Naive thymus-derived CD8-positive, alpha-beta T cell (primary cell): ENCODE data around the gene TRPV6. TPM values are rescaled to one million over a fixed set of nuclear protein-coding genes. Genes with fewer than 3 reads are reported as not detected.

ENCODE experiments used
- ATAC-seq, 2 donors: fragments of 150-1000 bp; cut with Tn5 transposase in 1 of 2; sonication (Bioruptor Pico), chemical (Tn5 transposase) in 1 of 2; 1 replicate in 1 of 2; 2 replicates in 1 of 2; pipeline ENCODE4 v1.10.0; 2021; ENCODE audit warnings: mild to moderate bottlenecking in 2 of 2, moderate library complexity in 2 of 2
- POLR2A ChIA-PET: fragments of 350-600 bp; sonication (Branson Sonifier 250); formaldehyde crosslinking; loops from one replicate; lab custom pipeline; 2021; ENCODE audit warnings: antibody characterized with exemption; lab: Charles Lee
- DNase-seq, 10 donors: peaks; one replicate each; pipeline versions ENCODE4 v3.0.0 to v3.0.0-alpha.2; 2020 to 2022
- H3K27ac Mint-ChIP-seq, 10 donors: one replicate each; pipeline ENCODE4 v1.8.0; 2020 to 2022; ENCODE audit warnings: mild to moderate bottlenecking in 10 of 10, mixed read lengths in 10 of 10, moderate library complexity in 4 of 10, inconsistent platforms in 1 of 10
- H3K27me3 Mint-ChIP-seq, 5 donors: one replicate each; pipeline ENCODE4 v1.8.0; 2021 to 2022; ENCODE audit warnings: mixed read lengths in 5 of 5
- H3K36me3 Mint-ChIP-seq, 3 donors: one replicate each; pipeline ENCODE4 v1.8.0; 2020 to 2022; ENCODE audit warnings: mixed read lengths in 3 of 3, mild to moderate bottlenecking in 2 of 3, inconsistent platforms in 1 of 3
- H3K4me1 Mint-ChIP-seq, 4 donors: one replicate each; pipeline ENCODE4 v1.8.0; 2021 to 2022; ENCODE audit warnings: mixed read lengths in 4 of 4
- H3K4me3 Mint-ChIP-seq, 10 donors: one replicate each; pipeline ENCODE4 v1.8.0; 2020 to 2022; ENCODE audit warnings: mild to moderate bottlenecking in 10 of 10, mixed read lengths in 10 of 10, moderate library complexity in 6 of 10, inconsistent platforms in 1 of 10
- H3K9me3 Mint-ChIP-seq, 9 donors: one replicate each; pipeline ENCODE4 v1.8.0; 2020 to 2022; ENCODE audit warnings: mixed read lengths in 9 of 9, mild to moderate bottlenecking in 3 of 9, inconsistent platforms in 1 of 9, moderate library complexity in 1 of 9
- polyA plus RNA-seq, 3 donors: library from polyadenylated mRNA; unstranded; fragments of 300-500 nt; fragmentation: Illumina TruSeq; gene quantifications; one replicate each; pipeline ENCODE4 v1.2.3, GENCODE V29; 2021
- total RNA-seq, 8 experiments: library from RNA in 2 of 8; stranded (reverse) in 2 of 8; gene quantifications; one replicate each; pipeline ENCODE4 v1.2.3 and lab custom pipeline; 2021 to 2026

The TRPV6 gene
- total RNA-seq = not detected
- under 1 TPM in 1 of 3 donors, not detected in 2; 0.08 TPM for polyA plus RNA-seq
- total RNA-seq (lab: John Stamatoyannopoulos, UW) = 0 to 0.30 (median 0.04) reads per million in 6 experiments

GRCh38 chr7:142885311-142886230 is at the start of gene TRPV6:
Gene TRPV6 (minus strand): TSS chr7:142885745.
- POLR2A ChIA-PET = no interaction called here
- Mint-ChIP-seq H3K9me3 (no peaks in the 10 kb centered on the region), H3K4me3 (no peak within 1 kb of the TSS), H3K27ac (no peak within 1 kb of the TSS), H3K27me3 (peaks cover 0 to 8% (median 3%) of the 10 kb centered on the region in 5 donors), H3K36me3 (no peaks in the 10 kb centered on the region), H3K4me1 (no peaks in the 10 kb centered on the region)
- peak in 2 of 10 donors; percentile 3 to 30 for DNase-seq
- ATAC-seq = no peak

- no peak overlapping the region for H3K27ac Mint-ChIP-seq
- no peak overlapping the region for H3K4me3 Mint-ChIP-seq
- H3K4me1 Mint-ChIP-seq = peaks cover 0 to 3% (median 0%) of the 10 kb centered on the region in 4 donors
- no peaks in the 10 kb centered on the region for H3K36me3 Mint-ChIP-seq
- POLR2A ChIA-PET = interaction anchor here (0.6 kb wide), 1 partner anchor 1016 kb away, joined by 3 read pairs; no protein-coding TSS in a partner anchor
- DNase-seq (no peak), ATAC-seq (no peak)
- H3K27me3 Mint-ChIP-seq = peaks cover 0 to 7% (median 0%) of the 10 kb centered on the region in 5 donors
- no peaks in the 10 kb centered on the region for H3K9me3 Mint-ChIP-seq
Observed at GRCh38 chr7:142934056-142934455, 48.5 kb upstream of the TRPV6 start.

DNA sequence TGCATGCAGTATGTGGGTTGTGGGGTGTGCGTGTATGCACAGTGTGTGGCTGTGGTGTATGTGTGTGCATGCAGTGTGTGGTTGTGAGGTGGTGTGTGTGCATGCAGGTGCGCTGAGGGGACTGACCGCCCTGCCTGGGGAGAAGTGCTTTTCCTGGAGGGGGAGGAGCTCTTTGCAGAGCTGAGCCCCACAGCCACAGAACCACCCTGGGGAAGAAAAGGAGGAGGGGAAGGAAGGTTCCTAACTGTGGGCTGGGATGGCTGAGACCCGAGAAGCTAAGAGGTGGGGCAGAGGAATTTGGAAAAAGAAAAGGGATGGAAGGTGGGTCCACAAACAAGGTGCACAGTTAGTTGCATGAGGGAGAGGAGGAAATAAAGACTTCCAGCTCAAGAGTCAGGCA is 48.1 kb upstream of the TRPV6 start, which contains the start of gene TRPV5:
Gene TRPV5 (minus strand): TSS at position 123 of the 400 bp plus-strand sequence. CDS start 287 bp downstream, outside the sequence.
- no peaks in the 10 kb centered on the region for H3K36me3 Mint-ChIP-seq
- POLR2A ChIA-PET = interaction anchor here (0.6 kb wide), 1 partner anchor 1016 kb away, joined by 3 read pairs; no protein-coding TSS in a partner anchor
- H3K9me3 Mint-ChIP-seq = no peaks in the 10 kb centered on the region
- H3K27me3 Mint-ChIP-seq = peaks cover 0 to 7% (median 0%) of the 10 kb centered on the region in 5 donors
- no peak within 1 kb of the TSS for H3K4me3 Mint-ChIP-seq
- no peak for DNase-seq
- peaks cover 0 to 3% (median 0%) of the 10 kb centered on the region in 4 donors for H3K4me1 Mint-ChIP-seq
- ATAC-seq = no peak
- H3K27ac Mint-ChIP-seq = peak within 1 kb of the TSS in 1 of 10 donors; percentile 39

DNA sequence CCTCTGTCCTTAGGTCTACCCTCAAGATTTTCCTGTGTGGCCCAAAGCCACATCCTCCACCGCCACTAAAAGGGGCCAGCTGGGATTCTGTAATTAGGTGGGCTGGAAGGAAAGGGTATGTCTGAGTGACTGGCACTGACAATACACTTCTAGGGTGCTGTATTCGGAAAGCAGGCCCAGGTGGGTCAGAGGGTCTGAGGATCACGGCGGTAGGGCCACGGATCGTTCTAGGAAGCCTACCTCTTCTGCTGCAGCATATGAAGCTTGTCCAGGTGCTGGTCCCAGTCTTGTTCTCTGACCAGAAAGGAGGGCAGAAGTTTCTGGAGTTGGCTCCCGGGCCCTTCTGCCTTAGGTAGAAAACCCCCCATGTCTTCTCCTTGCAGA is 47.5 kb upstream of the TRPV6 start:
- no peak overlapping the region for H3K4me3 Mint-ChIP-seq
- peaks cover 0 to 3% (median 0%) of the 10 kb centered on the region in 4 donors for H3K4me1 Mint-ChIP-seq
- ATAC-seq (no peak), DNase-seq (no peak)
- H3K27ac Mint-ChIP-seq = no peak overlapping the region
- H3K27me3 Mint-ChIP-seq = peaks cover 0 to 7% (median 0%) of the 10 kb centered on the region in 5 donors
- no peaks in the 10 kb centered on the region for H3K36me3 Mint-ChIP-seq
- POLR2A ChIA-PET = no interaction called here
- H3K9me3 Mint-ChIP-seq = no peaks in the 10 kb centered on the region

DNA sequence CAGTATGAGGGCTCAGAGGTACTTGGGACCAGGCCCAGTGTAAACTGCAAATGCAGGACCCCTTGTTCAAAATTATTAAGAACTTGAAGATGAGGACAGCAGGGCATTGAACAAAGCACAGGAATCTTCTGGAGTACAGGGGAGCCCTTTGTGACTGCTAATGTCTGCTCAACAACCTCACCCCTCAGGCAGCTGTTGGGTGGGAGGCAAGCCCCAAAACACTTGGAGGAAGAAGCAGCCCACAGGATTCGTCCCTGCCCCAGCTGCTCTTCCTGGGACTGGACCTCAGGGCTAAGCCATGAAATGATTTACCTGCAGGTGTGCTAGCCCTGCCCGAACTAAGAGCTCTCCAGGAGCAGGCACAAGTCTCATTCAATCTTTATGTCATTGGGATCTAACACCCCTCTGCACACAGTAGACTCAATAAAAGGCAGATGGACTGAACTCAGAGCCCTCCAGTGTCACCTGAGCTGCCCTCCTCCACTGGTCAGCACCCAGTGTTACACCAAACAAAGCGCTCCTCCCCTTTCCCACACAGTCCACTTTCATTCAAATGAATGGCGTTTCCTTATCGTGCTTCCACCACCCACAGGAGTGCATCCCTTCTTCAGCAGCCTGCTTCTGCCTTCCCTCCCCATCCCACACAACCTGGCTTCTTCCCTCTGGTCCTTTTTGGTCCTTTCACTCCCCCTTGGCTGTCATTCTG is 47.0 kb upstream of the TRPV6 start:
- Mint-ChIP-seq H3K9me3 (no peaks in the 10 kb centered on the region), H3K27me3 (peaks cover 0 to 7% (median 0%) of the 10 kb centered on the region in 5 donors), H3K36me3 (no peaks in the 10 kb centered on the region), H3K4me1 (peaks cover 0 to 3% (median 1%) of the 10 kb centered on the region in 4 donors), H3K27ac (no peak overlapping the region), H3K4me3 (no peak overlapping the region)
- DNase-seq (no peak), ATAC-seq (no peak)
- POLR2A ChIA-PET = no interaction called here

DNA sequence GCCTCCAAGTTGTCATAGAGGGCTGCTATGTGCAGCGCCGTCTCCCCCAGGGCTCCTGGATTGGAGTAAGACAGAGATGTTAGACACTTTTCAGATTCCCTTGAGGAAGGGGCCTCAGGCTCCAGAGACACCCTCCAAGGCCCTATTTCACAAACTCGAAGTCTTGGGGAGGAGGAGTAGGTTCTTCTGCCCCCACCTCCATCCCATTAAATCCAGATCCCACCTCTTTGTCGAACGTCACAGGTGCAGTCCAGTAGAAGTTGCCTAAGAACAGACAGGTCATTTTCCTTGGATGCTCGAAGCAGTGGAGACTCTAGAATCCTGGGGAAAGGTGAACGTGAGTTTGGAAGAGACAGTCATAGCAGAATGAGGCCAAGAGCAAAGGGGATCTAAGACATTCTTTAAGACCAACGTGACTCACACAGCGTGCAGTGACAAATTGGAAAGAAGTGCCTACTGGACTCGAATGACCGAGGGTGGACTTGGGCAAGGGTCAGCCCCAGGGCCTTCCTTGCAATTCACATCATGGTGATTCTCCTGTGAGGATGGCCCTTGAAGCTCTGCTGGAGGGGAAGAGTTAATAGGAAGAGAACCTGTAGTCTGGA is 44.7 kb upstream of the TRPV6 start:
- Mint-ChIP-seq H3K4me3 (no peak overlapping the region), H3K27ac (peak overlapping the region in 1 of 10 donors; percentile 7), H3K4me1 (peaks cover 0 to 10% (median 1%) of the 10 kb centered on the region in 4 donors), H3K36me3 (no peaks in the 10 kb centered on the region), H3K27me3 (peaks cover 0 to 7% (median 0%) of the 10 kb centered on the region in 5 donors), H3K9me3 (no peaks in the 10 kb centered on the region)
- ATAC-seq (no peak), DNase-seq (no peak)
- POLR2A ChIA-PET = no interaction called here

DNA sequence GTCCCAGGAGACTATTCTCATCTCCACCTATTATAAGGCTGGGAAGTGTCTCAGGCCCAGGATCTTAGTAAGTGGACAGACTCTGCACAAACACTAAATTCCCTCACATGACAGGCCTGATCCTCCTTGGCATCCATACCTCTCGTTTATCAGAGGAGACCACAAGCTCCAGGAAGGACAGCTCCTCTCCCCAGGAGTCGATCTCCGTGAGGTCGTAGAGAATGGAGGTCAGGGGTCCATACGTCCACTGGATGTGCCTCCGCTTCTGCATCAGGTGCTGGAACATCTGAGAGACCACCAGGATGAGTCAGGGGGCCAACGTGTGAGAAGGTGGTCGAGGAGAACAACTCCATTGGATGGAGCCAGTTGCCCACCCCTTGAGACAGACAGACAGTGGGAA is 42.4 kb upstream of the TRPV6 start:
- Mint-ChIP-seq H3K27me3 (peaks cover 0 to 2% (median 0%) of the 10 kb centered on the region in 5 donors), H3K9me3 (no peaks in the 10 kb centered on the region), H3K27ac (no peak overlapping the region), H3K36me3 (no peaks in the 10 kb centered on the region), H3K4me1 (peaks cover 0 to 10% (median 0%) of the 10 kb centered on the region in 4 donors), H3K4me3 (no peak overlapping the region)
- ATAC-seq (no peak), DNase-seq (no peak)
- POLR2A ChIA-PET = no interaction called here

DNA sequence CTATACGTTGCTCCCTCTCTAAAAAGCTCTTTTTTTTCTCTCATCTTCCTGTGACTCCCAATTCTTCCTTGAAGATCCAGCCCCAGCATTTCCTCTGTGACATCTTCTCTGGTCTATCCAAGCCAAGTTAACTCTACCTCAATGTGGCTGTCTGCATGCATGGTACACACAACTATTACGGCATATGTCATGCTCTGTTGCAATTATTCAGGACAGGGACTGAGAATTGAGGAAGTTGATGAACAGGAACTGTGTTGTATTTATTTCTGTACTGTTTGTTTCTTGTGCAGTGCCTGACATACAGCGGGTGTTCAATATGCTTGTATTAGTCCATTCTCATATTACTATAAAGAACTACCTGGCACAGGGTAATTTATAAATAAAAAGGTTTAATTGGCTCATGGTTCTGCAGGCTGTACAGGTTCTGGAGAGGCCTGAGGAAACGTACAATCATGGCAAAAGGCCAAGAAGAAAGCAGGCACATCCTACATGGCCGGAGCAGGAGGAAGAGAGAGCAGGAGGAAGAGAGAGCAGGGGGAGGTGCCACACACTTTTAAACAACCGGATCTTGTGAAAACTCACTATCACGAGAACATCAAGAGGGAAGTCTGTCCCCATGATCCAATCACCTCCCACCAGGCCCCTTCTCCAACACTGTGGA is 41.7 kb upstream of the TRPV6 start:
- Mint-ChIP-seq H3K27ac (no peak overlapping the region), H3K4me3 (no peak overlapping the region), H3K4me1 (peaks cover 0 to 10% (median 0%) of the 10 kb centered on the region in 4 donors), H3K9me3 (no peaks in the 10 kb centered on the region), H3K27me3 (no peaks in the 10 kb centered on the region), H3K36me3 (no peaks in the 10 kb centered on the region)
- DNase-seq = no peak
- POLR2A ChIA-PET = no interaction called here
- no peak for ATAC-seq

- H3K4me3 Mint-ChIP-seq = no peak overlapping the region
- peaks cover 0 to 10% (median 0%) of the 10 kb centered on the region in 4 donors for H3K4me1 Mint-ChIP-seq
- DNase-seq = no peak
- no peaks in the 10 kb centered on the region for H3K9me3 Mint-ChIP-seq
- H3K27ac Mint-ChIP-seq = no peak overlapping the region
- H3K36me3 Mint-ChIP-seq = no peaks in the 10 kb centered on the region
- no peak for ATAC-seq
- POLR2A ChIA-PET = no interaction called here
- H3K27me3 Mint-ChIP-seq = no peaks in the 10 kb centered on the region
Observed at GRCh38 chr7:142925413-142925812, 39.9 kb upstream of the TRPV6 start.

GRCh38 chr7:142923391-142923790 is 37.8 kb upstream of the TRPV6 start:
- ATAC-seq = no peak
- Mint-ChIP-seq H3K9me3 (no peaks in the 10 kb centered on the region), H3K4me1 (peaks cover 0 to 10% (median 0%) of the 10 kb centered on the region in 4 donors), H3K4me3 (no peak overlapping the region), H3K27ac (no peak overlapping the region), H3K36me3 (no peaks in the 10 kb centered on the region), H3K27me3 (peaks cover 2 to 12% (median 2%) of the 10 kb centered on the region in 5 donors)
- POLR2A ChIA-PET = no interaction called here
- DNase-seq = no peak

- H3K27me3 Mint-ChIP-seq = peaks cover 3 to 23% (median 5%) of the 10 kb centered on the region in 5 donors
- H3K4me3 Mint-ChIP-seq = no peak overlapping the region
- POLR2A ChIA-PET = no interaction called here
- H3K9me3 Mint-ChIP-seq = no peaks in the 10 kb centered on the region
- no peaks in the 10 kb centered on the region for H3K4me1 Mint-ChIP-seq
- no peak for DNase-seq
- H3K36me3 Mint-ChIP-seq = no peaks in the 10 kb centered on the region
- no peak for ATAC-seq
- no peak overlapping the region for H3K27ac Mint-ChIP-seq
Observed at GRCh38 chr7:142919656-142920055, 34.1 kb upstream of the TRPV6 start.

DNA sequence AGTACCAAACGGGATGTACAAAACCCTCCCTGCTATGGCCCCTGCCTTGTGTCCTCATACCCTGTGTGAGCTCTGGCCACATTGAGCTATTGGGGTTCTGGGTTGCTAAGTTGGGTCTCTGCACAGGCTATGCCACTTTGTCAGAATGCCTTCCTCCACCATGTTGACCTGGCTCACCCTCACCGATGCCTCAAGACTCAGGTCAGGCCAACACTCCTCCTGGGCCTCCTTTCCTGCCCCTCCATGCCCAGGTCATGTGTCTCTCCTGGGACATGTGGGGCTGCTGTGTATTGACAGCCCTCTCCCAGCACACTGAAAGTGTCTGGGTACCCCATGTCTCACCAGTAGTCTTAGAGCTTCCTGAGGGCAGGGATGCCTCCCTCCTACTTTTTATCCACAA is 33.4 kb upstream of the TRPV6 start:
- ATAC-seq (no peak), DNase-seq (no peak)
- Mint-ChIP-seq H3K9me3 (no peaks in the 10 kb centered on the region), H3K4me1 (peaks cover 0 to 4% (median 0%) of the 10 kb centered on the region in 4 donors), H3K4me3 (no peak overlapping the region), H3K27ac (peak overlapping the region in 1 of 10 donors; percentile 63), H3K36me3 (no peaks in the 10 kb centered on the region), H3K27me3 (peaks cover 4 to 23% (median 6%) of the 10 kb centered on the region in 5 donors)
- POLR2A ChIA-PET = no interaction called here
